HEK293 (cell line): ENCODE measurements around the gene RBFOX1.

Experiments used
- CTCF ChIA-PET: fragments of 350-600 bp; formaldehyde crosslinking; extraction: SDS; loops from one replicate; lab custom pipeline; 2021; ENCODE audit warnings: antibody characterized with exemption; lab: Yijun Ruan, JAX
- POLR2A ChIA-PET: fragments of 300-600 bp; formaldehyde crosslinking; extraction: SDS; loops from one replicate; lab custom pipeline; 2020; ENCODE audit warnings: antibody characterized with exemption, inconsistent platforms; lab: Yijun Ruan, JAX
- H3K27ac ChIP-seq: fragments of 200-500 bp; sonication (Bioruptor generic); 2 replicates; pipeline ENCODE4 v1.5.1; 2014; ENCODE audit warnings: low read depth, low read length, control low read depth, inconsistent platforms; ENCODE audit errors: extremely low read depth
- H3K36me3 ChIP-seq, 2 experiments: fragments of 200-500 bp in 1 of 2; sonication (Bioruptor generic) in 1 of 2; 1 replicate in 1 of 2; 2 replicates in 1 of 2; pipeline ENCODE4 v1.5.1; 2014 to 2017; ENCODE audit warnings: inconsistent platforms in 2 of 2, low read length in 2 of 2; ENCODE audit not compliant: control insufficient read depth in 2 of 2, insufficient read depth in 1 of 2
- H3K4me1 ChIP-seq: fragments of 200-500 bp; sonication (Bioruptor generic); 2 replicates; pipeline ENCODE4 v1.5.1; 2014; ENCODE audit warnings: mild to moderate bottlenecking, low read length, inconsistent platforms; ENCODE audit not compliant: control insufficient read depth, insufficient read depth
- H3K4me3 ChIP-seq: 2 replicates; pipeline ENCODE4 v1.5.1; 2011; ENCODE audit warnings: low read depth, mild to moderate bottlenecking, control low read depth, low read length, moderate library complexity
- H3K9me3 ChIP-seq: fragments of 200-500 bp; sonication (Bioruptor generic); 2 replicates; pipeline ENCODE4 v1.5.1; 2014; ENCODE audit warnings: low read depth, low read length, inconsistent platforms; ENCODE audit not compliant: control insufficient read depth, insufficient read depth
- KLF1 ChIP-seq: fragments of 450-650 bp; formaldehyde crosslinking; IDR thresholded peaks from 2 replicates; pipeline ENCODE4 v1.5.1; 2016; ENCODE audit warnings: missing biosample characterization, missing genetic modification characterization
- OVOL3 ChIP-seq: fragments of 450-650 bp; formaldehyde crosslinking; IDR thresholded peaks from 2 replicates; pipeline ENCODE4 v1.5.1; 2016; ENCODE audit warnings: missing biosample characterization, missing genetic modification characterization
- PRDM1 ChIP-seq: fragments of 450-650 bp; formaldehyde crosslinking; IDR thresholded peaks from 2 replicates; pipeline ENCODE4; 2016; ENCODE audit warnings: missing biosample characterization, missing genetic modification characterization
- ZFP37 ChIP-seq: fragments of 450-650 bp; formaldehyde crosslinking; IDR thresholded peaks from 2 replicates; pipeline ENCODE4 v1.5.1; 2016; ENCODE audit warnings: missing biosample characterization, missing genetic modification characterization
- ZFP41 ChIP-seq: fragments of 450-650 bp; formaldehyde crosslinking; IDR thresholded peaks from 2 replicates; pipeline ENCODE4 v1.5.1; 2016; ENCODE audit warnings: missing biosample characterization, missing genetic modification characterization, borderline replicate concordance
- ZNF112 ChIP-seq: fragments of 450-650 bp; formaldehyde crosslinking; IDR thresholded peaks from 2 replicates; pipeline ENCODE4 v1.5.0; 2017; ENCODE audit warnings: missing biosample characterization, missing genetic modification characterization
- ZNF138 ChIP-seq: fragments of 450-650 bp; formaldehyde crosslinking; IDR thresholded peaks from 2 replicates; pipeline ENCODE4 v1.5.1; 2016; ENCODE audit warnings: missing biosample characterization, missing genetic modification characterization, borderline replicate concordance
- ZNF155 ChIP-seq: fragments of 450-650 bp; formaldehyde crosslinking; IDR thresholded peaks from 2 replicates; pipeline ENCODE4 v1.5.1; 2016; ENCODE audit warnings: missing biosample characterization, missing genetic modification characterization
- ZNF335 ChIP-seq: fragments of 450-650 bp; formaldehyde crosslinking; conservative IDR thresholded peaks from 2 replicates; pipeline ENCODE4 v1.5.1; 2016; ENCODE audit warnings: missing biosample characterization, missing genetic modification characterization
- ZNF366 ChIP-seq: fragments of 450-650 bp; formaldehyde crosslinking; conservative IDR thresholded peaks from 2 replicates; pipeline ENCODE4 v1.5.1; 2016; ENCODE audit warnings: missing biosample characterization, missing genetic modification characterization
- ZNF776 ChIP-seq: fragments of 450-650 bp; formaldehyde crosslinking; IDR thresholded peaks from 2 replicates; pipeline ENCODE4 v1.5.0; 2017; ENCODE audit warnings: missing biosample characterization, missing genetic modification characterization, borderline replicate concordance
- TF ChIP-seq, protein P1 (sequence below): fragments of 450-650 bp; formaldehyde crosslinking; IDR thresholded peaks from 2 replicates; pipeline ENCODE4 v1.5.1; 2017; ENCODE audit warnings: missing biosample characterization, missing genetic modification characterization
- TF ChIP-seq, protein P2 (sequence below): fragments of 450-650 bp; formaldehyde crosslinking; IDR thresholded peaks from 2 replicates; pipeline ENCODE4 v1.5.1; 2016; ENCODE audit warnings: missing biosample characterization, missing genetic modification characterization, borderline replicate concordance
- TF ChIP-seq, protein P3 (sequence below): fragments of 450-650 bp; formaldehyde crosslinking; IDR thresholded peaks from 2 replicates; pipeline ENCODE4 v1.5.1; 2017; ENCODE audit warnings: missing biosample characterization, missing genetic modification characterization
- TF ChIP-seq, protein P4 (sequence below): fragments of 450-650 bp; formaldehyde crosslinking; IDR thresholded peaks from 2 replicates; pipeline ENCODE4 v1.5.1; 2016; ENCODE audit warnings: missing biosample characterization, missing genetic modification characterization
- TF ChIP-seq, protein P5 (sequence below): fragments of 450-650 bp; formaldehyde crosslinking; IDR thresholded peaks from 2 replicates; pipeline ENCODE4 v1.5.1; 2016; ENCODE audit warnings: missing biosample characterization, missing genetic modification characterization

Gene RBFOX1

DNA sequence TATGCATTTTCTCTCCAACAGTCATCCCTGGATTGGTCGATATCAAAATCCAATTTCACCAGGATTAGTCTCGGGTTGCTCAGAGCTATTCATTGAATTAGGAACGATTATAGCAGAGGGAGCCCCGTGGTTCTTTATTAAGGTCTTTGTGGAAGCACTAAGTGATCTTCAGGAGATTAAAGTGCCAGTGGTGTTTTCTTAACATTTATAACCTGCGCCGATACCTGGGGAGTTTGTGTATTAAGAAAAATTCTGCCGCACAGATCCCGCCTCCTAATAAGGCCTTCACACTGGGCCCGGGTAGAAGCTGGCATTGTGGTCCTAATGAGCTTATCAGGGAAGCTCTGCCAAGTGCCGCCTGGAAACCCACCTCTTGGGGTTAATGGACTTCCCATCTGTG, 238.7 kb downstream of the RBFOX1 start (continued):
- TF ChIP-seq ZNF776 (no peak), ZNF155 (tag by site-specific recombination) (no peak)
- TF ChIP-seq, all 188 proteins: peak for 0

DNA sequence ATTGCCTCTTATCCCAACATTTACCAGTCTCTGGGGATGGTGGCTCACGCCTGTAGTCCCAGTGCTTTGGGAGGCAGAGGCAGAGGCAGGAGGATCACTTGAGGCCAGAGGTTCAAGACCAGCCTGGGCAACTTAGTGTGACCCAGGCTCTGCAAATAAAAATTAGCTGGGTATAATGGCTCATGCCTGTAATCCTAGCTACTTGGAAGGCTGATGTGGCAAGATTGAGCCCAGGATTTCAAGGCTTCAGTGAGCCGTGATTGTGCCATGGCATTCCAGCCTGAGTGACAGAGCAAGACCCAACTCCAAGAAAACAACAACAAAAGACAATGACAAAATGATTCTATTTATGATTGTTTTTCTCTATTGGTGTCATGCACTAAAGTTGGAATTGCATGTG, 244.9 kb downstream of the RBFOX1 start:
- no peak overlapping the region for H3K4me3 ChIP-seq
- H3K4me1 ChIP-seq, result no peaks in the 10 kb centered on the region
- H3K9me3 ChIP-seq, result no peaks in the 10 kb centered on the region
- ChIA-PET CTCF (no interaction called here), POLR2A (no interaction called here)
- H3K36me3 ChIP-seq, result no peaks in the 10 kb centered on the region
- TF ChIP-seq, protein P1, sequence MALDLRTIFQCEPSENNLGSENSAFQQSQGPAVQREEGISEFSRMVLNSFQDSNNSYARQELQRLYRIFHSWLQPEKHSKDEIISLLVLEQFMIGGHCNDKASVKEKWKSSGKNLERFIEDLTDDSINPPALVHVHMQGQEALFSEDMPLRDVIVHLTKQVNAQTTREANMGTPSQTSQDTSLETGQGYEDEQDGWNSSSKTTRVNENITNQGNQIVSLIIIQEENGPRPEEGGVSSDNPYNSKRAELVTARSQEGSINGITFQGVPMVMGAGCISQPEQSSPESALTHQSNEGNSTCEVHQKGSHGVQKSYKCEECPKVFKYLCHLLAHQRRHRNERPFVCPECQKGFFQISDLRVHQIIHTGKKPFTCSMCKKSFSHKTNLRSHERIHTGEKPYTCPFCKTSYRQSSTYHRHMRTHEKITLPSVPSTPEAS, result no peak
- TF ChIP-seq, protein P2, sequence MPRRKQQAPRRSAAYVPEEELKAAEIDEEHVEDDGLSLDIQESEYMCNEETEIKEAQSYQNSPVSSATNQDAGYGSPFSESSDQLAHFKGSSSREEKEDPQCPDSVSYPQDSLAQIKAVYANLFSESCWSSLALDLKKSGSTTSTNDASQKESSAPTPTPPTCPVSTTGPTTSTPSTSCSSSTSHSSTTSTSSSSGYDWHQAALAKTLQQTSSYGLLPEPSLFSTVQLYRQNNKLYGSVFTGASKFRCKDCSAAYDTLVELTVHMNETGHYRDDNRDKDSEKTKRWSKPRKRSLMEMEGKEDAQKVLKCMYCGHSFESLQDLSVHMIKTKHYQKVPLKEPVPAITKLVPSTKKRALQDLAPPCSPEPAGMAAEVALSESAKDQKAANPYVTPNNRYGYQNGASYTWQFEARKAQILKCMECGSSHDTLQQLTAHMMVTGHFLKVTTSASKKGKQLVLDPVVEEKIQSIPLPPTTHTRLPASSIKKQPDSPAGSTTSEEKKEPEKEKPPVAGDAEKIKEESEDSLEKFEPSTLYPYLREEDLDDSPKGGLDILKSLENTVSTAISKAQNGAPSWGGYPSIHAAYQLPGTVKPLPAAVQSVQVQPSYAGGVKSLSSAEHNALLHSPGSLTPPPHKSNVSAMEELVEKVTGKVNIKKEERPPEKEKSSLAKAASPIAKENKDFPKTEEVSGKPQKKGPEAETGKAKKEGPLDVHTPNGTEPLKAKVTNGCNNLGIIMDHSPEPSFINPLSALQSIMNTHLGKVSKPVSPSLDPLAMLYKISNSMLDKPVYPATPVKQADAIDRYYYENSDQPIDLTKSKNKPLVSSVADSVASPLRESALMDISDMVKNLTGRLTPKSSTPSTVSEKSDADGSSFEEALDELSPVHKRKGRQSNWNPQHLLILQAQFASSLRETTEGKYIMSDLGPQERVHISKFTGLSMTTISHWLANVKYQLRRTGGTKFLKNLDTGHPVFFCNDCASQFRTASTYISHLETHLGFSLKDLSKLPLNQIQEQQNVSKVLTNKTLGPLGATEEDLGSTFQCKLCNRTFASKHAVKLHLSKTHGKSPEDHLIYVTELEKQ (tag by site-specific recombination), result no peak
- TF ChIP-seq ZNF366 (tag by site-specific recombination) (no peak), OVOL3 (tag by site-specific recombination) (no peak), PRDM1 (tag by site-specific recombination) (no peak), ZNF112 (tag by site-specific recombination) (no peak), ZNF335 (no peak), ZFP41 (tag by site-specific recombination) (no peak), KLF1 (tag by site-specific recombination) (no peak), ZFP37 (tag by site-specific recombination) (no peak), ZNF138 (tag by site-specific recombination) (no peak)
- TF ChIP-seq, protein P3, sequence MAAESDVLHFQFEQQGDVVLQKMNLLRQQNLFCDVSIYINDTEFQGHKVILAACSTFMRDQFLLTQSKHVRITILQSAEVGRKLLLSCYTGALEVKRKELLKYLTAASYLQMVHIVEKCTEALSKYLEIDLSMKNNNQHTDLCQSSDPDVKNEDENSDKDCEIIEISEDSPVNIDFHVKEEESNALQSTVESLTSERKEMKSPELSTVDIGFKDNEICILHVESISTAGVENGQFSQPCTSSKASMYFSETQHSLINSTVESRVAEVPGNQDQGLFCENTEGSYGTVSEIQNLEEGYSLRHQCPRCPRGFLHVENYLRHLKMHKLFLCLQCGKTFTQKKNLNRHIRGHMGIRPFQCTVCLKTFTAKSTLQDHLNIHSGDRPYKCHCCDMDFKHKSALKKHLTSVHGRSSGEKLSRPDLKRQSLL, result no peak
- TF ChIP-seq, protein P4, sequence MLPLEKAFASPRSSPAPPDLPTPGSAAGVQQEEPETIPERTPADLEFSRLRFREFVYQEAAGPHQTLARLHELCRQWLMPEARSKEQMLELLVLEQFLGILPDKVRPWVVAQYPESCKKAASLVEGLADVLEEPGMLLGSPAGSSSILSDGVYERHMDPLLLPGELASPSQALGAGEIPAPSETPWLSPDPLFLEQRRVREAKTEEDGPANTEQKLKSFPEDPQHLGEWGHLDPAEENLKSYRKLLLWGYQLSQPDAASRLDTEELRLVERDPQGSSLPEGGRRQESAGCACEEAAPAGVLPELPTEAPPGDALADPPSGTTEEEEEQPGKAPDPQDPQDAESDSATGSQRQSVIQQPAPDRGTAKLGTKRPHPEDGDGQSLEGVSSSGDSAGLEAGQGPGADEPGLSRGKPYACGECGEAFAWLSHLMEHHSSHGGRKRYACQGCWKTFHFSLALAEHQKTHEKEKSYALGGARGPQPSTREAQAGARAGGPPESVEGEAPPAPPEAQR (tag by site-specific recombination), result no peak
- TF ChIP-seq, protein P5, sequence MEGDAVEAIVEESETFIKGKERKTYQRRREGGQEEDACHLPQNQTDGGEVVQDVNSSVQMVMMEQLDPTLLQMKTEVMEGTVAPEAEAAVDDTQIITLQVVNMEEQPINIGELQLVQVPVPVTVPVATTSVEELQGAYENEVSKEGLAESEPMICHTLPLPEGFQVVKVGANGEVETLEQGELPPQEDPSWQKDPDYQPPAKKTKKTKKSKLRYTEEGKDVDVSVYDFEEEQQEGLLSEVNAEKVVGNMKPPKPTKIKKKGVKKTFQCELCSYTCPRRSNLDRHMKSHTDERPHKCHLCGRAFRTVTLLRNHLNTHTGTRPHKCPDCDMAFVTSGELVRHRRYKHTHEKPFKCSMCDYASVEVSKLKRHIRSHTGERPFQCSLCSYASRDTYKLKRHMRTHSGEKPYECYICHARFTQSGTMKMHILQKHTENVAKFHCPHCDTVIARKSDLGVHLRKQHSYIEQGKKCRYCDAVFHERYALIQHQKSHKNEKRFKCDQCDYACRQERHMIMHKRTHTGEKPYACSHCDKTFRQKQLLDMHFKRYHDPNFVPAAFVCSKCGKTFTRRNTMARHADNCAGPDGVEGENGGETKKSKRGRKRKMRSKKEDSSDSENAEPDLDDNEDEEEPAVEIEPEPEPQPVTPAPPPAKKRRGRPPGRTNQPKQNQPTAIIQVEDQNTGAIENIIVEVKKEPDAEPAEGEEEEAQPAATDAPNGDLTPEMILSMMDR, result no peak
- no peak overlapping the region for H3K27ac ChIP-seq
